HCT116 (cell line): ENCODE results near the gene UGT1A3. TPM values are rescaled to one million over a fixed set of nuclear protein-coding genes. Genes with fewer than 3 reads are reported as not detected.

Experiments
- ATAC-seq: fragments of 200-7000 bp; cut with Tn5 transposase; 2 replicates; pipeline ENCODE4 v1.9.1; 2020; ENCODE audit warnings: mild to moderate bottlenecking, moderate library complexity
- BruUV-seq: library from RNA; stranded (reverse); fragments of 400-500 nt; replicated peaks from 2 replicates; lab custom pipeline; 2021; lab: Mats Ljungman, UMichigan
- CTCF ChIA-PET: fragments of 300-600 bp; sonication (Branson Sonifier 250); formaldehyde crosslinking; loops from one replicate; lab custom pipeline; 2021; ENCODE audit warnings: antibody characterized with exemption; lab: Charles Lee
- POLR2A ChIA-PET: fragments of 300-600, 350-600 bp; sonication (Branson Sonifier 250); formaldehyde crosslinking; loops from one replicate; lab custom pipeline; 2021; ENCODE audit warnings: antibody characterized with exemption; lab: Charles Lee
- RAD21 ChIA-PET, 2 experiments: fragments of 300-600 bp; sonication (Branson Sonifier 250); formaldehyde crosslinking; loops; one replicate each; lab custom pipeline; 2023; ENCODE audit warnings: low total read pairs in 2 of 2; ENCODE audit not compliant: uncharacterized antibody in 2 of 2, unreplicated experiment in 2 of 2, low non-redundant PET in 1 of 2; lab: Charles Lee
- DNase-seq: peaks from one replicate; pipeline ENCODE4 v3.0.0-alpha.2; 2010; ENCODE audit warnings: low read depth, low spot score
- H2AFZ ChIP-seq: fragments of 200-600 bp; shearing (Covaris generic), sonication (generic); 2 replicates; pipeline ENCODE4 v1.6.1; 2017; ENCODE audit warnings: low read depth, mixed run types, mixed read lengths, antibody characterized with exemption, low read length; ENCODE audit not compliant: poor library complexity, severe bottlenecking
- H3K27ac ChIP-seq: 2 replicates; pipeline ENCODE4 v1.5.1; 2012; ENCODE audit warnings: low read depth, low read length
- H3K27me3 ChIP-seq: fragments of 200-600 bp; sonication (generic); 2 replicates; pipeline ENCODE4 v1.6.1; 2016; ENCODE audit warnings: mixed run types, low read length, mixed read lengths; ENCODE audit not compliant: insufficient read depth
- H3K36me3 ChIP-seq, 2 experiments: fragments of 200-500 bp in 1 of 2; fragments of 200-600 bp in 1 of 2; sonication (Bioruptor generic) in 1 of 2; sonication (generic) in 1 of 2; 2 replicates each; pipeline versions ENCODE4 v1.5.1 to v1.6.1; 2014 to 2016; ENCODE audit warnings: low read length in 2 of 2, inconsistent platforms in 1 of 2, mixed read lengths in 1 of 2, mixed run types in 1 of 2; ENCODE audit not compliant: insufficient read depth in 2 of 2, control insufficient read depth in 1 of 2
- H3K4me1 ChIP-seq, 2 experiments: fragments of 200-600 bp in 1 of 2; sonication (generic) in 1 of 2; 2 replicates each; pipeline versions ENCODE4 v1.5.1 to v1.6.1; 2012 to 2017; ENCODE audit warnings: low read length in 2 of 2, inconsistent platforms in 1 of 2, mild to moderate bottlenecking in 1 of 2, mixed read lengths in 1 of 2, mixed run types in 1 of 2, moderate library complexity in 1 of 2; ENCODE audit not compliant: insufficient read depth in 2 of 2, control insufficient read depth in 1 of 2
- H3K4me2 ChIP-seq: fragments of 200-600 bp; sonication (generic); 2 replicates; pipeline ENCODE4 v1.6.1; 2017; ENCODE audit warnings: mixed run types, low read length, mixed read lengths
- H3K4me3 ChIP-seq, 2 experiments: fragments of 200-600 bp in 1 of 2; sonication (generic) in 1 of 2; replicated peaks in 1 of 2; 2 replicates each; pipeline ENCODE4 v1.5.1; 2011 to 2016; ENCODE audit warnings: low read length in 2 of 2, control low read depth in 1 of 2, low read depth in 1 of 2, mild to moderate bottlenecking in 1 of 2, mixed read lengths in 1 of 2, mixed run types in 1 of 2
- H3K79me2 ChIP-seq: fragments of 200-600 bp; sonication (generic); 2 replicates; pipeline ENCODE4 v1.6.1; 2017; ENCODE audit warnings: mild to moderate bottlenecking, mixed run types, low read length, moderate library complexity, mixed read lengths; ENCODE audit not compliant: insufficient read depth
- H3K9ac ChIP-seq: fragments of 200-600 bp; sonication (generic); 2 replicates; pipeline ENCODE4 v1.6.1; 2016; ENCODE audit warnings: low read length, mixed read lengths
- H3K9me2 ChIP-seq: fragments of 200-600 bp; sonication (generic), shearing (Covaris generic); 2 replicates; pipeline ENCODE4 v1.6.1; 2017; ENCODE audit warnings: mixed run types, mild to moderate bottlenecking, moderate library complexity; ENCODE audit not compliant: insufficient read depth
- H3K9me3 ChIP-seq, 2 experiments: fragments of 200-500 bp in 1 of 2; fragments of 200-600 bp in 1 of 2; sonication (Bioruptor generic) in 1 of 2; sonication (generic) in 1 of 2; 2 replicates each; pipeline ENCODE4 v1.6.1; 2014 to 2017; ENCODE audit warnings: low read length in 2 of 2, mixed read lengths in 2 of 2, inconsistent platforms in 1 of 2, low read depth in 1 of 2, mild to moderate bottlenecking in 1 of 2, mixed run types in 1 of 2, moderate library complexity in 1 of 2; ENCODE audit not compliant: control insufficient read depth in 1 of 2, insufficient read depth in 1 of 2
- H4K20me1 ChIP-seq: fragments of 200-600 bp; sonication (generic), shearing (Covaris generic); 2 replicates; pipeline ENCODE4 v1.6.1; 2017; ENCODE audit warnings: mixed run types, mild to moderate bottlenecking, moderate library complexity; ENCODE audit not compliant: insufficient read depth
- CBX3 ChIP-seq: IDR thresholded peaks from 2 replicates; pipeline ENCODE4 v1.6.1; 2012; ENCODE audit warnings: low read depth
- CEBPB ChIP-seq: IDR thresholded peaks from 2 replicates; pipeline ENCODE4 v1.6.1; 2012; ENCODE audit warnings: low read depth
- EGR1 ChIP-seq: IDR thresholded peaks from 2 replicates; pipeline ENCODE4 v1.6.1; 2012; ENCODE audit warnings: low read depth
- EZH2 ChIP-seq: fragments of 200-600 bp; sonication (generic); IDR thresholded peaks from 2 replicates; pipeline ENCODE4 v1.6.1; 2017; ENCODE audit warnings: antibody characterized with exemption, mixed run types
- POLR2A ChIP-seq: IDR thresholded peaks from 2 replicates; pipeline ENCODE4 v1.7.0; 2011; ENCODE audit warnings: borderline replicate concordance; ENCODE audit not compliant: insufficient read depth, insufficient read length; ENCODE audit errors: extremely low read depth
- REST ChIP-seq: IDR thresholded peaks from 2 replicates; pipeline ENCODE4 v1.6.1; 2012; ENCODE audit warnings: low read depth
- SIN3A ChIP-seq: IDR thresholded peaks from 2 replicates; pipeline ENCODE4 v1.6.1; 2012; ENCODE audit warnings: low read depth
- YY1 ChIP-seq: IDR thresholded peaks from 2 replicates; pipeline ENCODE4 v1.6.1; 2011; ENCODE audit warnings: low read length, low read depth, moderate library complexity, mild to moderate bottlenecking; ENCODE audit not compliant: insufficient replicate concordance; ENCODE audit errors: extremely low read depth
- ZFX ChIP-seq: fragments of 450-650 bp; IDR thresholded peaks from 2 replicates; pipeline ENCODE4 v1.6.1; 2017
- intact Hi-C: fragments of 100-400 bp; cut with micrococcal nuclease; formaldehyde crosslinking; loops from 2 replicates; pipeline ENCODE4 v1.10.0; 2022
- total RNA-seq: library from RNA; stranded (reverse); gene quantifications from one replicate; pipeline ENCODE4 v1.2.1, GENCODE V29; 2021; ENCODE audit not compliant: unreplicated experiment
- TF ChIP-seq, protein P1 (sequence below), 3 experiments: fragments of 200-600 bp in 1 of 3; sonication (generic) in 1 of 3; IDR thresholded peaks in 2 of 3; conservative IDR thresholded peaks in 1 of 3; 2 replicates each; pipeline ENCODE4 v1.5.1; 2012 to 2017; ENCODE audit warnings: low read depth in 2 of 3, low read length in 2 of 3, antibody characterized with exemption in 1 of 3, borderline replicate concordance in 1 of 3, control low read depth in 1 of 3, mild to moderate bottlenecking in 1 of 3, mixed read lengths in 1 of 3, mixed run types in 1 of 3, moderate library complexity in 1 of 3; ENCODE audit not compliant: insufficient read depth in 1 of 3

The UGT1A3 gene
- total RNA-seq, 1 experiment from 2014 or later = not detected

DNA sequence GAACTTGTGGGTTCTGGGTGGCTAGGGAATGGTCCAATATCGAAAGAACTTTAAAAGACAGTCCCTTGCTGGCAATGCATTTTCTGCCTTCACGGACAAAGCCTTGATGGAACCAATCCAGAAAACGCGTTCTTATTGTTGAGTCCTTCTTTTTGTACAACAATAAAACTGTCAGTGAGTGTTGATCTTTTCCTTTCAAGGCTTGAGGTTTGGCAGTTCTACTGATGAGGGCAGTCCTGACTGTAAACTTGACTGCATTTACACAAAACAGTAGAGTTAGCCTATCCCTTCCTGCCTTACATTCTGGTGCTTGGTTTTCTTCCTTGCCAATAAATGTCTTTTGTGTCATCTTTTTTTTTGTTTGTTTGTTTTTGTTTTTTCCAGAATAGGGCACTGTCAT is 49.6 kb upstream of the UGT1A3 start:
- no peak overlapping the region for H2AFZ ChIP-seq
- no peaks in the 10 kb centered on the region for H3K4me1 ChIP-seq
- CTCF ChIA-PET = no interaction called here
- no peaks in the 10 kb centered on the region for H3K79me2 ChIP-seq
- no TSS peak for BruUV-seq
- POLR2A ChIA-PET = no interaction called here
- H3K9ac ChIP-seq = no peak overlapping the region
- H3K9me3 ChIP-seq = no peaks in the 10 kb centered on the region
- intact Hi-C loops = no loop called here
- H3K27ac ChIP-seq = no peak overlapping the region
- RAD21 ChIA-PET = no interaction called here
- ATAC-seq (no peak), DNase-seq (no peak)
- no peak overlapping the region for H3K4me2 ChIP-seq
- TF ChIP-seq, protein P1, sequence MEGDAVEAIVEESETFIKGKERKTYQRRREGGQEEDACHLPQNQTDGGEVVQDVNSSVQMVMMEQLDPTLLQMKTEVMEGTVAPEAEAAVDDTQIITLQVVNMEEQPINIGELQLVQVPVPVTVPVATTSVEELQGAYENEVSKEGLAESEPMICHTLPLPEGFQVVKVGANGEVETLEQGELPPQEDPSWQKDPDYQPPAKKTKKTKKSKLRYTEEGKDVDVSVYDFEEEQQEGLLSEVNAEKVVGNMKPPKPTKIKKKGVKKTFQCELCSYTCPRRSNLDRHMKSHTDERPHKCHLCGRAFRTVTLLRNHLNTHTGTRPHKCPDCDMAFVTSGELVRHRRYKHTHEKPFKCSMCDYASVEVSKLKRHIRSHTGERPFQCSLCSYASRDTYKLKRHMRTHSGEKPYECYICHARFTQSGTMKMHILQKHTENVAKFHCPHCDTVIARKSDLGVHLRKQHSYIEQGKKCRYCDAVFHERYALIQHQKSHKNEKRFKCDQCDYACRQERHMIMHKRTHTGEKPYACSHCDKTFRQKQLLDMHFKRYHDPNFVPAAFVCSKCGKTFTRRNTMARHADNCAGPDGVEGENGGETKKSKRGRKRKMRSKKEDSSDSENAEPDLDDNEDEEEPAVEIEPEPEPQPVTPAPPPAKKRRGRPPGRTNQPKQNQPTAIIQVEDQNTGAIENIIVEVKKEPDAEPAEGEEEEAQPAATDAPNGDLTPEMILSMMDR (IDR thresholded peaks at IDR 0.05 in 2 of 3, conservative IDR thresholded peaks at IDR 0.05 in 1 of 3; ENCODE audit: borderline replicate concordance in 1 of 3, insufficient read depth in 1 of 3, low read depth in 2 of 3, low read length in 2 of 3) = no peak
- no peak for TF ChIP-seq POLR2A
- TF ChIP-seq SIN3A = no peak
- TF ChIP-seq CEBPB = no peak
- TF ChIP-seq ZFX = no peak
- no peak for TF ChIP-seq YY1
- TF ChIP-seq CBX3 = no peak
- no peak for TF ChIP-seq EGR1
- TF ChIP-seq REST = no peak
- TF ChIP-seq EZH2 = no peak
- no peaks in the 10 kb centered on the region for H3K9me2 ChIP-seq
- H3K27me3 ChIP-seq = peaks cover 18% of the 10 kb centered on the region; the same call in 1 of the 2 replicates
- no peak overlapping the region for H3K4me3 ChIP-seq
- H3K36me3 ChIP-seq = no peaks in the 10 kb centered on the region
- H4K20me1 ChIP-seq = no peaks in the 10 kb centered on the region
